ENCODE results near the gene ABI2. TPM values are rescaled to one million over a fixed set of nuclear protein-coding genes. Genes with fewer than 3 reads are reported as not detected.
"Not testable (repeated sequence)": the region's sequence is repeated elsewhere in the genome, so short reads cannot be mapped to it uniquely, and the experiment has no call there.

ABI2 gene
- total RNA-seq, 1 experiment from 2014 or later = 72.2 TPM

GRCh38 chr2:203301667-203302066, 26.5 kb upstream of the ABI2 start:
- ChIA-PET CTCF (interaction anchor here (0.6 kb wide), 1 partner anchor 28 kb away, joined by 4 read pairs; no protein-coding TSS in a partner anchor), POLR2A (no interaction called here)
- no peak overlapping the region for H3K4me3 ChIP-seq (ENCODE audit: low read depth in 2 of 2, low read length in 2 of 2)
- DNase-seq (ENCODE audit: low read depth, low spot score) (no peak), ATAC-seq (no peak)
- H3K27me3 ChIP-seq (ENCODE audit: control insufficient read depth, insufficient read depth, low read length) = no peaks in the 10 kb centered on the region
- no peaks in the 10 kb centered on the region for H3K4me1 ChIP-seq (ENCODE audit: control insufficient read depth, insufficient read depth, low read length)
- in situ Hi-C loops (cut with HindIII; ENCODE audit: low pct_unique_long_range_greater_than_20kb, low sequenced_read_pairs) (no loop called here), intact Hi-C loops (cut with micrococcal nuclease; ENCODE audit: unreplicated experiment) (no loop called here)
- H3K9me3 ChIP-seq (ENCODE audit: control insufficient read depth, insufficient read depth, low read depth, low read length) = no peaks in the 10 kb centered on the region
- BruUV-seq (replicated peaks) = no TSS peak
- peaks cover 3% of the 10 kb centered on the region; the same call in 1 of the 2 replicates for H3K36me3 ChIP-seq (ENCODE audit: control insufficient read depth, insufficient read depth, low read length)
- TF ChIP-seq, protein P1, sequence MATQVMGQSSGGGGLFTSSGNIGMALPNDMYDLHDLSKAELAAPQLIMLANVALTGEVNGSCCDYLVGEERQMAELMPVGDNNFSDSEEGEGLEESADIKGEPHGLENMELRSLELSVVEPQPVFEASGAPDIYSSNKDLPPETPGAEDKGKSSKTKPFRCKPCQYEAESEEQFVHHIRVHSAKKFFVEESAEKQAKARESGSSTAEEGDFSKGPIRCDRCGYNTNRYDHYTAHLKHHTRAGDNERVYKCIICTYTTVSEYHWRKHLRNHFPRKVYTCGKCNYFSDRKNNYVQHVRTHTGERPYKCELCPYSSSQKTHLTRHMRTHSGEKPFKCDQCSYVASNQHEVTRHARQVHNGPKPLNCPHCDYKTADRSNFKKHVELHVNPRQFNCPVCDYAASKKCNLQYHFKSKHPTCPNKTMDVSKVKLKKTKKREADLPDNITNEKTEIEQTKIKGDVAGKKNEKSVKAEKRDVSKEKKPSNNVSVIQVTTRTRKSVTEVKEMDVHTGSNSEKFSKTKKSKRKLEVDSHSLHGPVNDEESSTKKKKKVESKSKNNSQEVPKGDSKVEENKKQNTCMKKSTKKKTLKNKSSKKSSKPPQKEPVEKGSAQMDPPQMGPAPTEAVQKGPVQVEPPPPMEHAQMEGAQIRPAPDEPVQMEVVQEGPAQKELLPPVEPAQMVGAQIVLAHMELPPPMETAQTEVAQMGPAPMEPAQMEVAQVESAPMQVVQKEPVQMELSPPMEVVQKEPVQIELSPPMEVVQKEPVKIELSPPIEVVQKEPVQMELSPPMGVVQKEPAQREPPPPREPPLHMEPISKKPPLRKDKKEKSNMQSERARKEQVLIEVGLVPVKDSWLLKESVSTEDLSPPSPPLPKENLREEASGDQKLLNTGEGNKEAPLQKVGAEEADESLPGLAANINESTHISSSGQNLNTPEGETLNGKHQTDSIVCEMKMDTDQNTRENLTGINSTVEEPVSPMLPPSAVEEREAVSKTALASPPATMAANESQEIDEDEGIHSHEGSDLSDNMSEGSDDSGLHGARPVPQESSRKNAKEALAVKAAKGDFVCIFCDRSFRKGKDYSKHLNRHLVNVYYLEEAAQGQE (IDR thresholded peaks at IDR 0.05; ENCODE audit: insufficient read depth in 1 of 2, low read depth in 2 of 2, low read length in 1 of 2) = no peak
- TF ChIP-seq SIN3A (IDR thresholded peaks at IDR 0.05; ENCODE audit: borderline replicate concordance, insufficient read depth, low read depth, low read length) = no peak
- H3K27ac ChIP-seq (ENCODE audit: low read length) = no peak overlapping the region

DNA sequence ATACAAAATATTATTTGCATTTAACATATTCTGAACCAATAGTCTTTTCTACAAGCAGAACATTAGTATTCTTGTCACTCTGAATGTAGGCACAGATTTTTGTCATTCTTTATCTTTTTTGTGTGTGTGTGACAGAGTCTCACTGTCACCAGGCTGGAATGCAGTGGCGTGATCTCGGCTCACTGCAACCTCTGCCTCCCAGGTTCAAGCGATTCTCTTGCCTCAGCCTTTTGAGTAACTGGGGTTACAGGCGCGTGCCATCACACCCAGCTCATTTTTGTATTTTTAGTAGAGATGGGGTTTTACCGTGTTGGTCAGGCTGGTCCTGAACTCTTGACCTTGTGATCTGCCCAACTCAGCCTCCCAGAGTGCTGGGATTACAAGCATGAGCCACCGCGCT, 25.6 kb upstream of the ABI2 start:
- H3K27ac ChIP-seq (ENCODE audit: low read length); H3K4me1 ChIP-seq (ENCODE audit: control insufficient read depth, insufficient read depth, low read length); H3K9me3 ChIP-seq (ENCODE audit: control insufficient read depth, insufficient read depth, low read depth, low read length); H3K27me3 ChIP-seq (ENCODE audit: control insufficient read depth, insufficient read depth, low read length); DNase-seq (ENCODE audit: low read depth, low spot score); intact Hi-C loops (cut with micrococcal nuclease; ENCODE audit: unreplicated experiment); POLR2A ChIA-PET; ATAC-seq; BruUV-seq (replicated peaks); H3K36me3 ChIP-seq (ENCODE audit: control insufficient read depth, insufficient read depth, low read length); H3K4me3 ChIP-seq (ENCODE audit: low read depth in 2 of 2, low read length in 2 of 2); in situ Hi-C loops (cut with HindIII; ENCODE audit: low pct_unique_long_range_greater_than_20kb, low sequenced_read_pairs): not testable (repeated sequence)
- CTCF ChIA-PET = interaction anchor here (0.6 kb wide), 1 partner anchor 16 kb away, joined by 9 read pairs; no protein-coding TSS in a partner anchor

- H3K4me1 ChIP-seq (ENCODE audit: control insufficient read depth, insufficient read depth, low read length) = no peaks in the 10 kb centered on the region
- H3K27me3 ChIP-seq (ENCODE audit: control insufficient read depth, insufficient read depth, low read length) = no peaks in the 10 kb centered on the region
- no peaks in the 10 kb centered on the region for H3K9me3 ChIP-seq (ENCODE audit: control insufficient read depth, insufficient read depth, low read depth, low read length)
- DNase-seq (ENCODE audit: low read depth, low spot score) (no peak), ATAC-seq (no peak)
- in situ Hi-C loops (cut with HindIII; ENCODE audit: low pct_unique_long_range_greater_than_20kb, low sequenced_read_pairs) = no loop called here
- H3K36me3 ChIP-seq (ENCODE audit: control insufficient read depth, insufficient read depth, low read length) = no peaks in the 10 kb centered on the region
- intact Hi-C loops (cut with micrococcal nuclease; ENCODE audit: unreplicated experiment) = no loop called here
- POLR2A ChIA-PET = no interaction called here
- CTCF ChIA-PET = no interaction called here
- no TSS peak for BruUV-seq (replicated peaks)
- H3K27ac ChIP-seq (ENCODE audit: low read length) = no peak overlapping the region
- H3K4me3 ChIP-seq (ENCODE audit: low read depth in 2 of 2, low read length in 2 of 2) = no peak overlapping the region
- TF ChIP-seq CTCF (IDR thresholded peaks at IDR 0.05) (no peak), TCF7L2 (IDR thresholded peaks at IDR 0.05; ENCODE audit: low read depth, low read length) (no peak), POLR2AphosphoS5 (IDR thresholded peaks at IDR 0.05; ENCODE audit: low read depth, low read length) (no peak), SIN3A (IDR thresholded peaks at IDR 0.05; ENCODE audit: borderline replicate concordance, insufficient read depth, low read depth, low read length) (no peak)
- TF ChIP-seq, protein P1 (IDR thresholded peaks at IDR 0.05; ENCODE audit: insufficient read depth in 1 of 2, low read depth in 2 of 2, low read length in 1 of 2) = no peak
These were observed 17.3 kb upstream of the ABI2 start for GRCh38 chr2:203310688-203311436.
